CD4-positive, alpha-beta T cell treated with Interleukin-10 for 1 hour (primary cell): Measurements from ENCODE around the gene CREB5.

Source experiments
- DNase-seq: peaks from one replicate; pipeline ENCODE4 v3.0.0-alpha.2; 2020

The CREB5 gene

DNA sequence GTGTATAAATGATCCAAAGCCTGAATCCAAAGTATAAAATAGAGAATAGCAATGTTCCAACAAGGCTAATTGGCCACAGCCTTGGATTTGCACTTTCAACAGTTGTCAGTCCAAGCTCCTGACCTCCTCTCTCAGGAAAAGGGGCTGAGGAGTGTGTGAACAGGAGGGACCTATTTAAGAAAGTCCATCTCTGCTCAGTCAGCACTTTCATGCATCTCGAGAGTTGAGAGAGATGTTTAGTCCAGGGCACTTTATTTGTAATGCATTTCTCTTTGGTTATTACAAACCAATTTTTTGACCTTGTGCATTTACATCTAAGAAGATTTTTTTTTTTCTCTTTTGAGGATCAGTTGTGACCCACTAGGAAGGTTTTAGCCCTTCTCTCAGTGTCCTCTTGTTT lies 244.2 kb downstream of the CREB5 start:
- DNase-seq: no peak

DNA sequence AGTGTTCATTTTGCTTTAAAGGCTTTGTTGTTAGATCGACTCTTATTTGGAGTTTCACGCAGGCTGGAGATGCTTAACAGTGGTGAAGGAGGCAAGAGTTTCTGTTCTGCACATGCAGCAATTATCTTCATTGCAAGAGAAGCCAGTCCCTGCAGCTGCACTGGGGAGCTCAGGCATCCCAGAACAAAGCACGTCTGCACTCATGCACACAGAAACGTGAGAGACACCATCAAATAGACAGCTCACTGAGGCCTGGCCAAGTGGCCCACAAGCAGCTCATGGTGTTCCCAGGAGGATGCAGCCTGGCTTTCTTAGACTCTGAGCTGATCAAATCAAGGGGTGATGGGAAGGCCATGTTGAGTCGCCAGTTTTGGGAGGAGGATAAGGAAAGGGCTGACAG lies 246.1 kb downstream of the CREB5 start:
- DNase-seq: no peak

DNA sequence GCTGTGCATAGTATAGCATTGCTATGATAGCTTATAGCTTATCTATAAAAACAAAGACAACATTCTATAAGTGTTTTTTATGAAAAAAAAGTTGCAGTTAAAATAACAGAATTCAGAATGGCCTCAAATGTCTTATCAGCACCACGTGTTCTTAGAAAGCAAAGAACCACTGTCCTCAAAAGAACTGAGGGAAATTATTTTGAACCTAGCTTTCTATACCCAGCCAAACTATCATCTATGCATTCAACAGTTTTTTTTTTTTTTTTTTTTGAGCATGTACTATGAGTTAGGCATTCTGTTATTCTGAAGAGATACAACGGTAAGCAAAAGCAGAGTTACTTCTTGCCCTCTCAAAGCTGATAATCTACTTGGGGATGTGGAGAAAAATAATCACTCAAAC lies 247.8 kb downstream of the CREB5 start:
- no peak for DNase-seq

DNA sequence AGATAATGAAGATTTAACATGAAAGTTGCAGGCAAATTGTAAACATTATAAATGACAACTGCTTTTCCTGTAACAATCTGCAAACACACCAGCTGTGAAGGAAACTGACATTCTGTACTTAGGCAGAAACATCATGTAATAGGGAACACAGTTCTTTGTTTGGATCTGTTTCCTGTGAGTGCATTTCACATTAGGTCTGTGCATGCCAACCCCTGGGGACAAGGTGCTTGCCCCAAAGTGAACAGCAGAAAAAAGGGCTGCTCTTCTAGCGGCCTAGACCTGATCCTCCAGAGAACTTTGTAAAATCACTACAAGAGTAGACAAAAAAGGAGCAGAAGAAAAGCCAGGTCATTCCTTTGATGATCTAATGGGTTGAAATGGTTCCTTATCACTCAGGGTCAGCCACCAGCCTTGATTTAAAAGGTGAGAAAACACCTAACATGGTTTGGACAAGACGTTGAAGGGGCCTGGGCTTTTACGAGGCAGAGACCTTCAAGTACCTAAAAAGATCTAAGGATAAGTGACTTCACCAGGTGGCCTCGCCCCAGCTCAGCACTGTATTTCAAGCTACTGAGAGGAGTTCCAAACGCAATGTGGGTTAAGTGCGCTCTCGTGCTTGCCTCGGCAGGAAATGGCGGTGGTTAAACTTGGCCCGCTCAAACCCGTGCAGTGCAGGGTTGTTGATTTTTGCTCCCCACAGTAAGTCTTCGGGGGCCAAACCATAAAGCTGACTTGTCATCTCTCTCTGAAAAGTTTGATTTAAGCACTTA lies 249.7 kb downstream of the CREB5 start:
- no peak for DNase-seq

DNA sequence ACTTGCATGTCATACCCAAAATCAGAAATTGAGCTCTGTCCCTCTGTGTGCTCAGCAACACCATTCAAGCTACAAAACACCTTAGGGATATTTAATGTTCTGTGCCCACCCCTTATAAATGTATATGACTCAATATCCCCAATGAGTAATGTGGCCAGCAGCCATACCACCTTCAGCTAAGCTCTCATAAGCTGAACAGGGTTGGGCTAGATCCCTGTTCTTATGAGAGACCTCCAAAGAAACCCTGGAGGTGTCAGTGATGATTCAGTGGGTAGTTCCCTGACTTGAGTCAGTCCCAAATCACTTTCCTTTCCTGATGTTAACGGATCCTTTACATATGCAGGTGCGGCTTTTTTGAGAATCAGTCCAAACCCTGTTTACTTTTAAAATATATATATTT lies 253.8 kb downstream of the CREB5 start:
- no peak for DNase-seq

DNA sequence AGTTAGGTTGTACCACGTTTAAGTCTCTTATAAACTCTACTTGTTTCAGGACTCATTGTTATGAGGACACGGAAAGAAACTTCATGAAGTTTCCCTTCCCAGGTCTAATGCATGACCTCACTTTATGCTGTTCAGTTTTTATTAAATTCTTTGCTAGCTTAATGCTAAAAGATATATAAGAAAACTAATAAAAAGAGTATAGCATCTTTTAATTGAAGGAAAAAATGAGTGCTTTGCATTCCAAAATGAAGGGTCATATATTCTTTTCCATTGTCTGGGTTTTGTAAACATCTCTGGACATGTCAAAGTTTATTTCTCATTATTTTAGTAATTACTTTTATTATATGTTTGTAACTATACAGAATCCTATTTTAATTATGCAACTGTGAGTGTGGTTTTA lies 255.8 kb downstream of the CREB5 start:
- DNase-seq: no peak

DNA sequence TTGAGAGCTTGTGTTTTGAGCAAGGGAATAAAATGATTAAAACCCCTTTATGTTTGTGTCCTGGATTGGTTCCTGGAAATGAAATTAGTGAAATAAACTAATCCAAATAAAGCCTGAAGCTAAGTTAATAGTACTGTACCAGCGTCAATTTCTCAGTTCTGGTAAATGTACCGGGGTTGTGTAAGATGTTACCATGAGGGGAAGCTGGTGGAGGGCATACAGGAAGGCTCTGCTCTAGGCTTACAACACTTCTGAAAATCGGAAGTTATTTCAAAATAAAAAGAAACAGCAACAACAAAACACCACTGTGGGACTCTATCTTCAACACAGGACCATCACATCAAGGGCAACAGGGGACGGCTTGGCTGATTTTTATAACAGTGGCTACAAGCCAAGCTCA lies 257.0 kb downstream of the CREB5 start:
- no peak for DNase-seq

DNA sequence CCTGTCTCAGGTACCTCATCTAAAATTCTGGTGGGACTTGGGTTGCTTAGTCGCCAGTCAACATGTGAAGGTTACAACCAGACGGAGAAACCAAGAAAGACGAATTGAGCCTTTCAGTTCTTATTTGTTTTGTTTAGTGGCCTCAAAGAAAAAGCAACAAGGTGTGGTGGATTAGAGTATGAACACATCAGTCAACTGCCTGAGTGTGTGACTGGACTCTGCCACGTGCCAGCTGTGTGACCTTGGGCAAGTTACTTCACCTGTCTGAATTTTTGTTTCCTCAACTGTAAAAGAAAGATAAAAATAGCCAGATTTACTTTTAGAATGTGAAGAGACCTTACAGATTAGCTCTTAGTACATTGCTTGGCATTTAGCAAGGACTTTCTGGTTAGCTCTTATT lies 259.2 kb downstream of the CREB5 start:
- DNase-seq: no peak

DNA sequence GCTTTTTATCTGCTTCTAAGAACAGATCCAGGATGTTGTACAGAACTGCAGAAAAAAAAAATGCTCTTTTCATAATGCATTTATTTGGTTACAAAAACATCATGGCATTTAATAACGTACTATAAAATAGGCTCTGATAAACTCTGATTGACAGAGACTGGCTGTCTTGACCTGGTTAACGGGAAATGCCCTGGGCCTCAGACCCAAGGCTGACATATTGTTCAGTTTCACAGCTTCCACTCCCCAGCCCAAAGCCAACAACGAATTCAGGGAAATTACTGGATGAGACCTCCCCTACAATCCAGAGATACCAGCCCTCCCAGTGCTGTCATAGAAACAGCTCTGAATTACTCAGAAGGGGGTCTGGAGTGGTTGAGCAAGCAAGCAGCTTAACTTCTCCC lies 260.1 kb downstream of the CREB5 start:
- DNase-seq: no peak

DNA sequence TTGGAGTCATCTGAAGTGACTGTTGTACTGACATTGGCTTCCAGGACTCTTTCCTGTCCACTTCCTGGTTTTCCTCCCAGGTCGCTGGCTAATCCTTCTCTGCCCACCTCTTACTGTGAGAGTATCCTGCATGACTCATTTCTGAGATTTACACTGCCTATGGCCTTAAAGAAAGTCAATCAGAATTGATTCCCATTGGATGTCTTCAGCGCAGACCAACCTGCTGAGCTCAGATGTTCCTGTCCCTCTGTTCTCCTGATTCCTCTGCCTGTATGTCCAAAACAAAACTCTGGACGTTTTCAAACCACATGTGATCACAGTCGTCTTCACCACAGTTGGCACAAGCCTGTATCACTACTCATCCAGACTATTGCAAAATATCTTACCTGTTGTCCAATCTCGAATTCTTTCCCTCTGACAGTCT lies 262.1 kb downstream of the CREB5 start:
- DNase-seq: no peak

DNA sequence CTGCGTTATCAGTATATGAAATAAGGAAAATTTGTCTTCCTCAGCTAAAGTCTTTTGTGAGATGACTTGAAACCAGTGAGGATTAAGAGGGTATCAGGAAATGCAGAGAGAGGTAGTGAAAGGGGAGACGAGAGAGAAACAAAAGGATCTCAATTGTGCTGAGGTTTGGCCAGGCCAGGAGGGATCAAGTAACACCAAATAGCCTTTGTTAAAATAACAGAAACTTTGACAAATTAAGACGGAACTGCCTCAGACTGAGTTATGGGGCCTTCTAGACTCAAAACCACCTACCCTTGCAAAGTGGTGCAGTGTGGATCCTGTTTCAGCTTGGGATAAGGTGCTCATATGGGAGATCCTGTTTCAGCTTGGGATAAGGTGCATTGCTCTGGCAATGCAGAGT lies 263.1 kb downstream of the CREB5 start:
- DNase-seq: no peak

DNA sequence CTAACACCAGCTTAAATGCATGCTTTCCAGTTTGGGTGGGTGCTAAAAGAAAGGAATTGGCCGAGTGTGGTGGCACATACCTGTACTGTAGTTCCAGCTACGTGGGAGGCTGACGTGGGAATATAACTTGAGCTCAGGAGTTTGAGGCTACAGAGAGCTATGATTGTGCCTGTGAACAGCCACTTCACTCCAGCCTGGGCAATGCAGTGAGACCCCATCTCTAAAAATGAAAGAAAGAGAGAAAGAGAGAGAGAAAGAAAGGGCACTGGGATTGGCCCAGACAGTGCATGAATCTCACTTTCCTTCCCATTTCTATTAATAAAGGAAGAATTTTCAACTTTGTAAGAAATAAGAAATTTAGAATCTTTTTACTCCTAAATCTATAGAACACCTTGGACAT lies 265.4 kb downstream of the CREB5 start:
- no peak for DNase-seq

DNA sequence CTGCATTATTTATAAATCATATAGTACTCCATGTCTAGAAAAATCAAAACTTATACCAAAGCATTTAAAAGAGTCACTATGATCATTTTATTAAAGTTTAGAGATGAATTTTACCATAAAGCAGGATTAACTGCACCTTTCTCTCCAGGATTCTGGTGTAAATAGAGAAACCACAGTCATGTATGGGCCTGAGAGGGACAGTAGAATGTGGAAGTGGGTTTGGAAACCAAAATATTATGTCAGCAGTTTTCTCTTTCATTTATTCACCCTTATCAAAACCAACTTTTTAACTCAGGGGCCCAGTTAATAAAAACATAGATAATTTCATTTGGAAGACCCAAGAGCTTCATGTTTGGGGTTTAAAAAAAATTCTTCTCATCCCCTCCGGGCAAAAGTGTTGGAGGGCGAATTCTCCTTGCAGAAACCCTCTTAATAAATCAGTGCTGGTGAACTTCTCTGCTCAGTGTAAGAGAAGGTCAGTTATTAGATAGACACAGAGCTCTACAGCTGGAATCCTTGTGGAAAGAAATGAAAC lies 266.2 kb downstream of the CREB5 start:
- no peak for DNase-seq

DNA sequence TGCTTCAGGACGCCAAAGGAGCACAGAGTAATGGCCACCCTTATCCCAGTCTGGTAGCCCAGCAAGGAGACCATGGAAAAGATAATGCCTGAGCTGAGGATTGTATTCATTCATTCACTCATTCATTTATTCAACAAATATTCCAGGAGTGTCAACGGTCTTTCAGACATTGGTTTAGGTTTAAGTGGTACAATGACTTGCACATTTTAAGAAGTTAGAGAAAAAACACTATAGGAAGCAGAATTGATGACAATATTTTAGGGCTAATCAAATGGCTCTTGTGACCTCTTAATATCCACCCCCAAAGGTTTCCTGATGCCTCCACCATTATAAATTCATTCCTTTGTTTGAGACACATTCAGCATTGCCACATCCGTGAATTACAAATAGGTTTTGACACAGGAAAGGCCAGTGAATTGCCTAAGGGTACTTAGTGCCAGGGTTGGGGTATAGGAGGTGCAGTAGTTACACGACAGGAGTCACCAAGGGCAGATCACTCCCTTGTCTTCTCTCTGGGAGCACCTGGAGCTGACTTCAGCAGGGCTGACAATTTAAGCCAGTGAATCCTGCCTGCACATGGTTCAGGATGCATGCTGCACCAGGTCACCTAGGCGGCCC lies 269.5 kb downstream of the CREB5 start:
- no peak for DNase-seq

DNA sequence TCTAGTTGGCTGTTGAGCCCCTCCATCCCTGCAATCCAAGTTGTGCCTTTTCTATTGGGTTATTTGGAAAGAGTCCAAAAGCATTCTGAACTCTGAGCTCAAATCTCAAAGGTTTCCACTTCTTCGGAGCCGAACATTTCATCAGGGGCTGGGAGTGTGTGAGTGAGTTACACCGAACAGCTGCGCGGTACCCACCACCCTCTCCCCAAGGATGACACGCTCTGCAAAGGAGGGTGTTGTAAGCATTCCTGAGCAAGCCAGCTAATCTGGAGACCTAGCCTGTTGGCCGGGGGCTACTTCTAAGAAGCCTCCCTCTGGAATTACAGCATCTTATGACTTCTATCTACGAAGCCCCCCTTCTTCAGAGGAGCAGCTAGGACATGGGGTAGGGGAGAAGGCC lies 270.5 kb downstream of the CREB5 start:
- DNase-seq: no peak

DNA sequence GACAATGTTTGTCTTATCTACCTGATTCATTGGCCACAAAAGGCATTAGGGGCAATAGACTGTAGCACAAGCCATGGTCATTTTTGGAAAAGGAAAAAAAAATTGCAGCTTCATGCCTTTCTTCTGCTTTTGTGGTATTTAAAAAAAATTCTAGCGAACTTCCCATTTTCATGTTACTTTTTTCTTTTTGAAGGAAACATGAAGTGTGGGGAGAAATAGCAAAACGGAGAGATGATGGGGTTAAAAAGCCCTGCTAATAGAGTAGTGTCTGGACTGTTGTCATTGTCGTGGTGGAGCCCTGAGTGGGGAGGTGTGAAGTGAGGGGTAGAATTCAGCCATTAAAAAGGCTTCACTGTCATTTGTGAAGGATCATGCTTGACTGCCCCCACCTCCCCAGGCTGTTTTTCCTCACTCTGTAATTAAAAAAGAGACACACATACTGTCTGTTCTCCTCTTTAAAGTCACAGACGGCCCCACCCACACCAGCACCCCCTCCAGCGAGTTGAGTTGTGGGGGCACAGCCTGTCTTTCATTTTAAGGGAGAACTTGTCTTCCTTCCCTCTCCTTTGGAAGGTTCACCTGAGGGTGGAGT lies 272.4 kb downstream of the CREB5 start:
- DNase-seq: no peak

DNA sequence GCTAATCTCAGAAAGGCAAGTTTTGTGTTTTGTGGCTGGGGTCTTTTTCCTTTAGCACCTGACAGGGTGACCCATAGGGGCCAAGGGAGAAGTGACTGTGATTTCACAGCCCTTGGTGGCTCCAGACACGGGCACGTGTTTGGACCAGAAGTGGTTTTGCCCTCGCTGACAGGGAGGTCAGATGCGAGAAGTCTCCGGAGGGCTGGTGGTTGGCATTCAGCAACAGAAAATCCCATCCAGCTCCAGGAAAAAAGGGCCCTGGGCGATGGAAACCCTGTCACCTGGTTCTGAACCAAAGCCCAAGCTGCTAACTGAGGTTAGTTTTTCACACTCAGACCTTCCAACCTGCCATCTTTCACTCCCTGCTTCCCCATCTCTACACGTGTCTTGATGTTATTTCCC lies 272.9 kb downstream of the CREB5 start:
- no peak for DNase-seq

DNA sequence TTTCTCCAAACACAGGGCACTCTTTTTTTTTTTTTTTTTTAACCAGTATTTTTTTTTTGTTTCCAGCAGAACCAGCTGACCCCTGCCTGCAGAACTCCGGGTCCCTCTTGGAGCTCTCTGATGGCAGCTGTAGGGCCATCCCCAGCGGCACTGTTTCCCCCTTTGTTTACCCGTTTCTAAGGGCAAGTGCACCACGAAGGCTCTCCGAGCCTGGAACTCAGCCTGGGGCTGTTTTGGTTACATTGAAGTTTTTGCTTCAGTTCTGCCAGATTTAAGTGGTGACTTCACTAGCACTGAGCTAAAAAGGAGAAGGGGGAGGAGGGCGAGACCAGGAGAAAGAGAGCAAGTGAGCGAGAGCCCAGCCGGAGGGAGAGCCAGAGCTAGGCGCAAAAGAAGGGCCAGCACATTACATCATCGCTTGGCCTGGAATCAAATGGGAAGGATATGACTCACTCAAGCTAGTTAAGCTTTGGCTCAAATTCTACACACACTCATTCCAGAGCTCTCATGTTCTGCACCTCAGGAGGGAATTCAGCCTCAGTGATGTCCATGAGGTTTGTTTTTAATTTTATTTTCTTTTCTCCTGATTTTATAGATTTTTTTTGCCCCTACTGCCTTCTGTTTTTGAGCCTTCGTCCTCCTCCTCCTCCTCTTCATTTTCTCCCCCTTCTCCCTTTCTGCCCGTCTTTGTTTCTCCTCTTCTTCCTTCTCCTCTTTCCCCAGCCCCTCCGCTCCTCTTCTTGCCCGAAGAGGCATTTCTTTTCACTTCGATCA lies 273.5 kb downstream of the CREB5 start:
- peak; percentile 28 for DNase-seq

DNA sequence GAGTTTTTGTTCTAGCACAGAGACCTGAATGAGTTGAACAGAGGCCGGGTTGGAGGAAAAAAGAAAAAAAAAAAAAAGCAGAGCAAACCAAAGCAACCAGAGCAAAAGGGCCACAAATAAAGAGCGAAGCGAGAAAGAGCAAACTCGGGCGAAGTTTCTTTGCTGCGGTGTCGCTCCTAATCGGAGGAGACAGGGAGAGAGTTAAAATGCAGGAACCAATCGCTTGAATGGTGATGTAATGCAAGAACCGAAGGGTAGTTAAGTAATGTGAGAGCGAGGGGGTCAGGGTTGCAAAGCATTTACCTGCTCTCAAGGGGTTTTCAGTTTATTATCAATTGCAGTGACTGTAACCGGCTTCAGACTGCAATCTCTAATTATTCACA lies 274.1 kb downstream of the CREB5 start:
- no peak for DNase-seq

DNA sequence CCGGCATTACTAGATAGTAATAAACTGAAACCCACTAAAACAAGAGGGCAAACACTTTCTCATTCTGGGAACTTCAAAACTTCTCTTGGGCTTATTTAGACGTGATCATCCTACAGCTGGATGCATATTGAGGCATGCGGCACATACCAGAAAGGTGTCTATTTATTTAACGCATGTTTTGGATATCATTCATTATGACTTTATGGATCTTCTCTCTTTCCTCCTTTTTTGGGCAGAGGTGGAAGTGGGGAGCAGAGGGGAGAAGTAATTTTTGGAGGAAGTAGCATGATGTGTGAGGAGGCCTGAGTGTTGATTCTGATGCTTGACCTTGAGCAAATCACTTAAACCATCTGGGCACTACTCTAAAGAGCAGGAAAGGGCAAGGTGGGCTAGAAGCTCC lies 275.2 kb downstream of the CREB5 start:
- no peak for DNase-seq

DNA sequence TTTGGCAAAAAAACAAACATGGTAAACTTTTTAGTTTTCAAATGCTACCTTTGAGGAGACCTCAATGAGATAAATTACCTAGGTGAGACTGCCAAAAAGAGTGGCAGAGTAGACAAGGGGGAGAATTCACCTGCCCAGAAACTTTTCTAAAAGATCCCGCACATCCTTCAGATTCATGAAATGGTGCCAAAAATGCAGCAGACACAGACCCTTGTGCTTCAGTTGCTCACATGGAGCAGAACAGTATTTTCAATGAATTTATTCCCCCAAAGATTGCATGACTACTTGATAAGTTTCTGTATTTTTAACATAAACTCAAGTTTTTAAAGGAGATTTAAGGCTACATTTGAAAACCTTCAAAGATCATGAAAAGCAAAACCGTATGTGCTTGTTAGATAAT lies 275.9 kb downstream of the CREB5 start:
- no peak for DNase-seq

DNA sequence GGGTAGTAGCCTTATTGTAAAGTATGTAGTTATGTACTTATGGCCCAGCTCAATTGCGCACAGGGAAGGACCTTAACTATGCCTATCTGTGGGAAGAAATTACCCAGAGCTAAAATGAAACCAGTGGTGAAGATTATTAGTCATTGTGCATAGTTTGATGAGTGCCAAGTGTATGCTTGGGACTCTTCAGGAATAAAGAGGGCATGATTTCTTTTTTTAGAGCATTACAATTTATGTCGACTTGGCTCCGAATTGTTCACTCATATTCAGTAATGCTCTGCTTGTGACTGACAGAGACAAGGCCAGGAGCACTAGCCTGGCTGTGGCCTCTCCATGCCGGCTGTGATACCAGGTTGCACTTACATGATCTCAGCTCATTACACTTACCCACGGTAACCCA lies 276.3 kb downstream of the CREB5 start:
- no peak for DNase-seq
